ENCODE results near the gene HIGD1B. TPM values are rescaled to one million over a fixed set of nuclear protein-coding genes. Genes with fewer than 3 reads are reported as not detected.
"Not testable (repeated sequence)": the region's sequence is repeated elsewhere in the genome, so short reads cannot be mapped to it uniquely, and the experiment has no call there.

Gene HIGD1B
- polyA plus RNA-seq (2012; ENCODE audit: missing spikeins): not detected

DNA sequence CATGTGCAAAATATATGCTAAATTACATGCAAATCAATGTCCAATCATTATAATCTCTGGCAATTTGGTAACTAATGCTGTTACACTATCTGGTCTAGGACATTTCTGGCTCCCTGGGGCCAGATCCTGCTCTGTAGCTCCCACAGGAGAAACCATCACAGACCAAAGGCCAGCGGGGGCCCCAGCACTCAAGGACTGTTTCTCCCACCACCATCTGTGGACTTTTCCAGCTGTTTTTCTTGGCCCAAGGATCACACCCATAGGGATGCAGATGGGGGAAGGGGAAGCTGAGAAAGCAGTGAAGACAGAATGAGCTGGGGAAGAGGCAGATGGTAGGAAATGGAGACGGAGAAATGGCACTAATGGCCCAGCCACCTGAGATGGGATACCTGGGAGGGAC is at the start of gene HIGD1B:
Gene HIGD1B, plus strand, starts transcription at position 298 of the 400 bp plus-strand sequence. CDS start 270 bp downstream, outside the sequence.
- no peak for FAIRE-seq
- no peak for DNase-seq (ENCODE audit: insufficient read length)
- no peak for TF ChIP-seq POLR2AphosphoS5 (IDR thresholded peaks at IDR 0.05; ENCODE audit: low read depth, low read length)
- TF ChIP-seq TAF1 (IDR thresholded peaks at IDR 0.05; ENCODE audit: borderline replicate concordance, low read depth, low read length): no peak
- TF ChIP-seq POLR2A (IDR thresholded peaks at IDR 0.05; ENCODE audit: low read depth, low read length): no peak

DNA sequence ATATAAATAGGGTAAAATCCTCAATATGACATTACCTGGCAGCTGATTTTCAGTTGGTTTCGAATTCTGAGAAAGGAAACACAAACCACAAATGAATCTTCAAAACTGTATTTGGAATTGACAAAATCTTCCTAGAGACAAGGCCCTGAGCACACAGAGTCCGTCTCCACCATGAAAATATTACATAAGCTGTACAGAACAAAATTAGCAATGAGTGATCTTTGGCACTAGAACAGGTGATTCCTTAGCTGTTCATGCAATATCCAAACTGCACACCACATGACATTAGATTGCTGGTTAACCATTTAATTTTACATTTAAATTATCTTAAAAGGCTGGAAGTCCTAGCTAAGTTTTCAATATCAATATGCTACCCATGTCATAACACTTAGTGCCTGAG is 49.3 kb upstream of the HIGD1B start:
- FAIRE-seq (no peak), DNase-seq (ENCODE audit: insufficient read length) (no peak)
- TF ChIP-seq TAF1 (IDR thresholded peaks at IDR 0.05; ENCODE audit: borderline replicate concordance, low read depth, low read length) (no peak), POLR2AphosphoS5 (IDR thresholded peaks at IDR 0.05; ENCODE audit: low read depth, low read length) (no peak), POLR2A (IDR thresholded peaks at IDR 0.05; ENCODE audit: low read depth, low read length) (no peak)

DNA sequence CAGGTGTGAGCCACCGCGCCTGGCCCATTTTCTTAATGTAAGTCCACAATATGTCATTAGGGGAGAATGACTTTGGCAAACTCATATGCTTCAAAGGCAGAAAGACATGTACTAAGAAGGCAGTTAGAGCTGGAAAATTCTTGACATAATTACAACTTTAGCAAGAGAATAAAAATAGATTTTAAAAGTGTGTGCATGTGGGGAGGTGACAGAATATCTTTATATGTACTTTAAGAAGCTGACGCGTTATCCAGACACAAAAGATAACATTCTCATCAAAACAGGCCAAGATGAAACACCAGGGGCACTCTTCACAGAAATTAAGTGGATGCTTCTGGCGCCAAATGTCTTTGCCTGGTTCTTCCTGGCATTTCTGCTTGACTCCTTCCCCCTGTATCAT is 45.8 kb upstream of the HIGD1B start:
- no peak for DNase-seq (ENCODE audit: insufficient read length)
- FAIRE-seq: no peak
- TF ChIP-seq TAF1 (IDR thresholded peaks at IDR 0.05; ENCODE audit: borderline replicate concordance, low read depth, low read length) (no peak), POLR2AphosphoS5 (IDR thresholded peaks at IDR 0.05; ENCODE audit: low read depth, low read length) (no peak), POLR2A (IDR thresholded peaks at IDR 0.05; ENCODE audit: low read depth, low read length) (no peak)

DNA sequence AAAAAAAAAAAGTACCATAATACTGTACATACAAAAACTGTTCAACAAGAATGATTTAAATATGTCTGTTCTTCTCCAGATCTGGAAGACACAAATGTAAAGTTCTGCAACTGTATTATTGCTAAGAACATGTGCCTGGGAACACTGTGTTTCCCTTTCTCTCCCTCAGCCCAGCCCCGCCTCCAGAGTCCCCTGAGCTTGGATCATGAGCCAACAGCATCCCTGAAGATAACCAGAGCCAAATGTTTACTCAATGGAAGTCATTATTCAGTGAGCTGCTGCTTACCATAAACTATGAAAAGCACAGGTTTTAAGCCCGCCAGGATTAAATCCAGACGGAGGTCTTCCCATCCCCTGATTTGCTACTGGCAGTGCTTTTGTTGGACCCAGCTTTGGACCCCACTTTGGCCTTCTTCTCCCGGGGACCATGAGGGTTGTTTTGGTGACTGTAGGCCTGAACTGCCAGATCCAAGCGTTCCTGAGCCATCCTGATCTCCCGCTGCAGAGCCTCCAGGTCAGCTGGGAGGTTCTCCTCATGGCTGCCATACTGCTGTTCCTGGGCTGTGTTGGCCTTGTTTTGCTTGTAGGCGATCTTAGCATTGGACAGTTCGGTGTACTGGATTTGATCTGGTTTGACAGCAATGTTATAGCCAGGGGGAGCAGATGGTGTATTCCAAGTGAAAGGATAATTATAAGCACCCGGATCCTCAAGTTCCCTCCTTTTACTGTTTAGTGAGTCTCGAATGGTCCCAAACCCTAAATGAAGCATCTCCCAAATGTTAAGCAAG is 43.2 kb upstream of the HIGD1B start:
- TF ChIP-seq POLR2A (IDR thresholded peaks at IDR 0.05; ENCODE audit: low read depth, low read length) (no peak), POLR2AphosphoS5 (IDR thresholded peaks at IDR 0.05; ENCODE audit: low read depth, low read length) (no peak), TAF1 (IDR thresholded peaks at IDR 0.05; ENCODE audit: borderline replicate concordance, low read depth, low read length) (no peak)
- FAIRE-seq: no peak
- DNase-seq (ENCODE audit: insufficient read length): no peak

DNA sequence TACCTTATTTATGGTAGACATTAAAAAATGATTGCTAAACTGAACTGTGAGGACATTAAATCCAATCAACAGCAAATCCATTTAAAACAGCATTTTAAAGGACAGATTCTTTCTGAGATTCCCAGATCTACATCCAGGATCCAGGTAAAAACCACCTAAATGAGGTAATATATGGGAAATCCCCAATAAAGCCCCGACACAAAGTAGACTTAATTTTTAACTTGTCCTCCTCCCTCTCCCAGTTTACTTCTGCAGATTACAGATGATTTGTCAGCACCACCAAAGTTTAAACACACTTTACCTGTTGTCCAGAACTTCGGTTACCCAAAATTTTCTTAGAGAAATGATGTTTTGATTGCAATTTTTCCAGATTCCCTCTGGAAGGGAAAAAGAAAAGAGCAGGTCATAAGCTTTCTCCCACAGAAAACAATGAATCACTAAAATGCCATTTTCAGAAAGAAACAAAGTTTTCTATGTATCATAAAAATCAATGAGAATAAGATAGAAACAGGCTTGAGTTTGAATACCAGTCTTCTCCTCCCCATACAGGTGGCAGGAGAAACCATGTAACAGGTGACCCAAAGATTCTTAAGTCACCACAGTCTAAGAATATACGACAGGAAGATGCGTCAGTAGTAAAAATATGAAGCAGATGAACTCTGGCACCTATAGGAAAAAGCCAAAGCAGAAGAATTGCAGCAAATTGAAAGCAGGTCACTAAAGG is 40.4 kb upstream of the HIGD1B start:
- no peak for FAIRE-seq
- TF ChIP-seq POLR2A (IDR thresholded peaks at IDR 0.05; ENCODE audit: low read depth, low read length) (no peak), POLR2AphosphoS5 (IDR thresholded peaks at IDR 0.05; ENCODE audit: low read depth, low read length) (no peak), TAF1 (IDR thresholded peaks at IDR 0.05; ENCODE audit: borderline replicate concordance, low read depth, low read length) (no peak)
- DNase-seq (ENCODE audit: insufficient read length): no peak

DNA sequence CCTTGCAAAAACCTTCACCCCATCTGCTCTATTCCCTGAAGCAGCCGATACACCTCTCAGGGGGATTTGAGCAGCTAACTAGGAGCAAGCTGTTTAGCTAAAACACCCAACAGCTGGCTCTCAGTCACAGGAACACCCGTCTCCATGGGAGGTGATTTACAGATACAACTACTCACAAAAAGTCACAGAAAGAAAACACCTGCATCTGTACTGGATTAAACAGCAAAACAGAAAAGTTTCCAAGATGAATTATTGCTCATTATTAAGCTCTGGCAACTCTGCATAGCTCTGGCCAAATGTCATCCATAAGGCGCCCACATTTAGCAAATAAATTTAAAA is 39.9 kb upstream of the HIGD1B start:
- no peak for FAIRE-seq
- DNase-seq (ENCODE audit: insufficient read length): no peak

DNA sequence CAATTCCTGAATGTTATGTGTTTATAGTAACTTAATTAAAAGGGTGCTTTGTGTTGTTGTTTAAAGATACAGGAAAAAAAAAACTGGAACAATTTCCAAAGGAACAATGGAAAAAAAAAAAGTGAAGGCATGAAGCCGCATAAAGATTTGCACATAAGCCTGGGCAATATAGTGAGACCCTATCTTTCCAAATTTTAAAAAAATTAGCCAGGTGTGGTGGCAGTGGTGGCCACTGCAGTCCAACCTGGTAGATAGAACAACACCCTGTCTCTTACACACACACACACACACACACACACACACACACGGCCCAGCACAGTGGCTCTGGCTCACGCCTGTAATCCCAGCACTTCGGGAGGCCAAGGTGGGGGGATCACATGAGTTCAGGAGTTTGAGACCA is 39.5 kb upstream of the HIGD1B start:
- FAIRE-seq: no peak
- TF ChIP-seq POLR2AphosphoS5 (IDR thresholded peaks at IDR 0.05; ENCODE audit: low read depth, low read length) (no peak), POLR2A (IDR thresholded peaks at IDR 0.05; ENCODE audit: low read depth, low read length) (no peak), TAF1 (IDR thresholded peaks at IDR 0.05; ENCODE audit: borderline replicate concordance, low read depth, low read length) (no peak)

More for the DNA sequence above, 39.9 kb upstream of the HIGD1B start:
- TF ChIP-seq POLR2AphosphoS5 (IDR thresholded peaks at IDR 0.05; ENCODE audit: low read depth, low read length) (no peak), POLR2A (IDR thresholded peaks at IDR 0.05; ENCODE audit: low read depth, low read length) (no peak), TAF1 (IDR thresholded peaks at IDR 0.05; ENCODE audit: borderline replicate concordance, low read depth, low read length) (no peak)

DNA sequence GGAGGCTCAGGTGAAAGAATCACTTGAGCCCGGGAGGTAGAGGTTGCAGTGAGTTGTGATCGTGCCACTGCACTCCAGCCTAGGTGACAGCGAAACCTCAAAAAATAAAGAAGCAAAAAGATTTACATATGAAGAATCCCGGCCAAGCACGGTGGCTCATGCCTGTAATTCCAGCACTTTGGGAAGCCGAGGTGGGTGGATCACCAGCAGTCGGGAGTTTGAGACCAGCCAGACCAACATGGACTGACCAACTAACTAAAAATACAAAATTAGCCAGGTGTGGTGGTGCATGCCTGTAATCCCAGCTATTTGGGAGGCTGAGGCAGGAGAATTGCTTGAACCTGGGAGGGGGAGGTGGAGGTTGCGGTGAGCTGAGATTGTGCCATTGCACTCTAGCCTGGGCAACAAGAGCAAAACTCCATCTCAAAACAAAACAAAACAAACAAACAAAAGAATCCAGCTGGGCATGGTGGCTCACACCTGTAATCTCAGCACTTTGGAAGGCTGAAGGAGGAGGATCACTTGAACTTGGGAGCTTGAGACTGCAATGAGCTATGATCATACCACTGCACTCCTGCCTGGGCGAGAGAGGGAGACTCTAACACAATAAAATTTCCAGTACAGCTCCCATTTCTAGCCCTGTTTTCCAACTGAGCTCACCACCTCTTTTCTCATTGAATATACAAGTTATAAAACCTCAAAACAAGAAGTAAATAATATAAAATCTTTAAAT is 38.9 kb upstream of the HIGD1B start:
- not testable (repeated sequence) for DNase-seq (ENCODE audit: insufficient read length); FAIRE-seq

More for the DNA sequence above, 39.5 kb upstream of the HIGD1B start:
- no peak for DNase-seq (ENCODE audit: insufficient read length)

DNA sequence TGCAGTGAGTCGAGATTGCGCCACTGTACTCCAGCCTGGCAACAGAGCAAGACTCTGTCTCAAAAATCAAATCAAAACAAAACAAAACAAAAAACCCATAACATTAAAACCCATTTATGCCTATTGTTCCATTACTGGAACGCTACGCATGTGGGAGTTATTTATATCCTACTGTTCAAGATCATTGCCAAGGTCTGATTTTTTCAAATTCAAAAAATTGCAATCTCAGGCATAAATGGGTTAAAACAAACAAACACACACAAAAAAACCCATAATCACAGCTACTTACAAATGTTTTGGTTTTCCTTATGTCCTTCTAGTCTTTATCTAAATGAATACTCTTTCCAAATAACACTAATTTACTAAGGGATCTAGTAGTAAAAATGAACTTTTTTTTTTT is 35.4 kb upstream of the HIGD1B start:
- TF ChIP-seq TAF1 (IDR thresholded peaks at IDR 0.05; ENCODE audit: borderline replicate concordance, low read depth, low read length) (no peak), POLR2AphosphoS5 (IDR thresholded peaks at IDR 0.05; ENCODE audit: low read depth, low read length) (no peak), POLR2A (IDR thresholded peaks at IDR 0.05; ENCODE audit: low read depth, low read length) (no peak)
- DNase-seq (ENCODE audit: insufficient read length): no peak
- no peak for FAIRE-seq

DNA sequence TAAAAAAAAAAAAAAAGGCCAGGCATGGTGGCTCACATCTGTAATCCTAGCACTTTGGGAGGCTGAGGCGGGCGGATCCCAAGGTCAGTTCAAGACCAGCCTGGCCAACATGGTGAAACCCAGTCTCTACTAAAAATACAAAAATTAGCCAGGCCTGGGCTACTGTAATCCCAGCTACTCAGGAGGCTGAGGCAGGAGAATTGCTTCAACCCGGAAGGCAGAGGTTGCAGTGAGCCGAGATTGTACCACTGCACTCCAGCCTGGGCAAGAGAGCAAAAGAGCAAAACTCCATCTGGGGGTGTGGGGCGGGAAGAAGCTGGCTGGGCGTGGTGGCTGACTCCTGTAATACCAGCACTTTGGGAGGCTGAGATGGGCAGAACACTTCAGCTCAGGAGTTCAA is 29.2 kb upstream of the HIGD1B start:
- not testable (repeated sequence) for FAIRE-seq; DNase-seq (ENCODE audit: insufficient read length)

DNA sequence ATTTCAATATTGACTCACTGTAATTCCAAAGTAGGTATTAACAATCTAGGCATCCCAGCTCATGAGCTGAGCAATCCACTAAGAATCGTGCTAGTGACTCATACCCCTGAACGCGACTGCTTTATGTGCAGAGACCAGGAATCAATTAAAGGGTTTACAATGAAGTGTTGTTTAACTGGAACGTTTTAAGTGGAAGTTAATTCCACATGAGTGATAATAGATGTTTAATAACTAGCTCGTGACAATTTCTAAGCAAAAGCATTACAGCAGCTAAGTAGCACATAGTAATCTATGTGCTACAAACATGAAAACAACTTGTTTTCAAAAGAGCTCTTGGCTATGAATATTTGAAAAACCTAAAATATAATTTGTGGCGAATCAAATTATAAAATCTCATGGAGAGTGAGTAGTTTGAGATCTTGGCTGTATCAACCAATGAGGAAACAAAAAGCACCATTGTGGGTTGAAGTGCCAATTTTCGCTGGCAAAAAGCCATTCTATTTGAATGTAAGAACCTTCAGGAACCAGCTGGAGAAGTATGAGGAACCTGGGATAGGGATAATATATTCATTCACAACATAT is 27.0 kb upstream of the HIGD1B start:
- no peak for DNase-seq (ENCODE audit: insufficient read length)
- TF ChIP-seq POLR2A (IDR thresholded peaks at IDR 0.05; ENCODE audit: low read depth, low read length) (no peak), TAF1 (IDR thresholded peaks at IDR 0.05; ENCODE audit: borderline replicate concordance, low read depth, low read length) (no peak), POLR2AphosphoS5 (IDR thresholded peaks at IDR 0.05; ENCODE audit: low read depth, low read length) (no peak)
- FAIRE-seq: no peak

DNA sequence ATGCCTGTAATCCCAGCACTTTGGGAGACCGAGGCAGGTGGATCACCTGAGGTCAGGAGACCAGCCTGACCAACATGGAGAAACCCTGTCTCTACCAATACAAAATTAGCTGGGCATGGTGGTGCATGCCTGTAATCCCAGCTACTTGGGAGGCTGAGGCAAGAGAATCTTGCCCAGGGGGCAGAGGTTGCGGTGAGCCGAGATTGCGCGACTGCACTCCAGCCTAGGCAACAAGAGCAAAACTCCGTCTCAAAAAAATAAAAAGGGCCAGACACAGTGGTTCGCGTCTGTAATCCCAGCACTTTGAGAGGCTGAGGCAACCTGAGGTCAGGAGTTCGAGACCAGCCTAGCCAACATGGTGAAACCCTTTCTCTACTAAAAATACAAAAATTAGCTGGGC is 22.4 kb upstream of the HIGD1B start:
- FAIRE-seq; DNase-seq (ENCODE audit: insufficient read length): not testable (repeated sequence)
